ENCODE measurements around the gene IQSEC3. TPM values are rescaled to one million over a fixed set of nuclear protein-coding genes. Genes with fewer than 3 reads are reported as not detected.

The IQSEC3 gene
- polyA plus RNA-seq, 1 experiment = not detected

GRCh38 chr12:169528-170370, 103.2 kb downstream of the IQSEC3 start:
- H3K27me3 ChIP-seq (ENCODE audit: control insufficient read depth, insufficient read depth, low read length) = peaks cover 11% of the 10 kb centered on the region
- TF ChIP-seq CTCF (IDR thresholded peaks at IDR 0.05; ENCODE audit: insufficient read depth, low read depth, low read length) = no peak
- CTCF ChIA-PET = interaction anchor here (0.6 kb wide), 1 partner anchor 15 kb away, joined by 3 read pairs; no protein-coding TSS in a partner anchor
- H3K4me3 ChIP-seq (ENCODE audit: low read depth, low read length) = no peak overlapping the region
- no peak for DNase-seq (ENCODE audit: low read depth)
- POLR2A ChIA-PET = no interaction called here
- H3K36me3 ChIP-seq (ENCODE audit: control insufficient read depth, insufficient read depth, low read length) = no peaks in the 10 kb centered on the region

- no peak overlapping the region for H3K4me3 ChIP-seq (ENCODE audit: low read depth, low read length)
- peaks cover 9% of the 10 kb centered on the region for H3K27me3 ChIP-seq (ENCODE audit: control insufficient read depth, insufficient read depth, low read length)
- TF ChIP-seq CTCF (IDR thresholded peaks at IDR 0.05; ENCODE audit: insufficient read depth, low read depth, low read length) = no peak
- DNase-seq (ENCODE audit: low read depth) = no peak
- no peaks in the 10 kb centered on the region for H3K36me3 ChIP-seq (ENCODE audit: control insufficient read depth, insufficient read depth, low read length)
- CTCF ChIA-PET = interaction anchor here (0.6 to 1.5 kb wide), 2 partner anchors 14 to 19 kb away, joined by 3 to 5 read pairs; no protein-coding TSS in a partner anchor
- POLR2A ChIA-PET = no interaction called here
Measured at GRCh38 chr12:170371-171225, 104.0 kb downstream of the IQSEC3 start.

GRCh38 chr12:171276-171675, 104.7 kb downstream of the IQSEC3 start:
- Histone ChIP-seq H3K27me3 (ENCODE audit: control insufficient read depth, insufficient read depth, low read length) (peaks cover 9% of the 10 kb centered on the region), H3K4me3 (ENCODE audit: low read depth, low read length) (no peak overlapping the region), H3K36me3 (ENCODE audit: control insufficient read depth, insufficient read depth, low read length) (no peaks in the 10 kb centered on the region)
- no peak for DNase-seq (ENCODE audit: low read depth)
- ChIA-PET POLR2A (no interaction called here), CTCF (interaction anchor here (1.5 kb wide), 1 partner anchor 18 kb away, joined by 5 read pairs; no protein-coding TSS in a partner anchor)
- TF ChIP-seq CTCF (IDR thresholded peaks at IDR 0.05; ENCODE audit: insufficient read depth, low read depth, low read length) = no peak

- TF ChIP-seq CTCF (IDR thresholded peaks at IDR 0.05; ENCODE audit: insufficient read depth, low read depth, low read length) = no peak
- Histone ChIP-seq H3K4me3 (ENCODE audit: low read depth, low read length) (no peak overlapping the region), H3K27me3 (ENCODE audit: control insufficient read depth, insufficient read depth, low read length) (peaks cover 9% of the 10 kb centered on the region), H3K36me3 (ENCODE audit: control insufficient read depth, insufficient read depth, low read length) (no peaks in the 10 kb centered on the region)
- POLR2A ChIA-PET = no interaction called here
- CTCF ChIA-PET = interaction anchor here (0.9 to 1.5 kb wide), 3 partner anchors 17 to 27 kb away, joined by 3 to 5 read pairs (median 3); no protein-coding TSS in a partner anchor
- no peak for DNase-seq (ENCODE audit: low read depth)
Measured at GRCh38 chr12:171743-172676, 105.4 kb downstream of the IQSEC3 start.

All from BJ (cell line).